Breast epithelium (tissue), 4 donors: ENCODE data around the gene SLC15A3. TPM values are rescaled to one million over a fixed set of nuclear protein-coding genes. Genes with fewer than 3 reads are reported as not detected.
A peak's percentile ranks its signal among the peaks of the same experiment; 100 is the strongest.

Experiments
- DNase-seq, 2 donors: peaks; one replicate each; pipeline ENCODE4 v3.0.0-alpha.2; 2019; ENCODE audit warnings: low spot score in 2 of 2
- H3K27ac ChIP-seq, 2 donors: fragments of 200-600 bp; sonication (generic) in 1 of 2; one replicate each; pipeline ENCODE4 v1.5.1; 2016 to 2019; ENCODE audit warnings: mild to moderate bottlenecking in 1 of 2
- H3K27me3 ChIP-seq, 2 donors: fragments of 200-600 bp; sonication (generic) in 1 of 2; one replicate each; pipeline versions ENCODE4 v1.5.1 to v1.6.0; 2017 to 2019; ENCODE audit warnings: control low read depth in 1 of 2, mild to moderate bottlenecking in 1 of 2
- H3K36me3 ChIP-seq: fragments of 200-600 bp; one replicate; pipeline ENCODE4 v1.5.1; 2019
- H3K4me1 ChIP-seq, 2 donors: fragments of 200-600 bp; sonication (generic); one replicate each; pipeline ENCODE4 v1.5.1; 2016 to 2019; ENCODE audit warnings: control low read depth in 1 of 2
- H3K4me3 ChIP-seq, 3 donors: fragments of 200-600 bp; sonication (generic); 1 replicate in 2 of 3; 2 replicates in 1 of 3; pipeline ENCODE4 v1.5.1; 2016 to 2019; ENCODE audit warnings: mild to moderate bottlenecking in 3 of 3, moderate library complexity in 2 of 3
- H3K9me3 ChIP-seq, 2 donors: fragments of 200-600 bp; sonication (generic) in 1 of 2; one replicate each; pipeline ENCODE4 v1.5.1; 2016 to 2019; ENCODE audit warnings: control low read depth in 1 of 2
- CTCF ChIP-seq, 3 donors: fragments of 450-650 bp; IDR thresholded peaks; one replicate each; pipeline ENCODE4 v1.5.1; 2016 to 2017; ENCODE audit warnings: antibody characterized with exemption in 3 of 3, mild to moderate bottlenecking in 3 of 3, moderate library complexity in 3 of 3
- POLR2A ChIP-seq: fragments of 450-650 bp; IDR thresholded peaks from one replicate; pipeline ENCODE4 v1.6.1; 2016; ENCODE audit warnings: antibody characterized with exemption, mild to moderate bottlenecking, moderate library complexity
- POLR2AphosphoS5 ChIP-seq, 3 donors: sonication (generic); formaldehyde crosslinking; IDR thresholded peaks; one replicate each; pipeline ENCODE4 v1.6.1; 2017; ENCODE audit warnings: antibody characterized with exemption in 3 of 3
- intact Hi-C: fragments of 100-400 bp; cut with DNase I; formaldehyde crosslinking; loops from one replicate; pipeline ENCODE4 v1.15.1; 2023; ENCODE audit warnings: low total_unique reads
- total RNA-seq, 3 donors: library from RNA; depleted of rRNA; stranded (reverse); fragments of >200 nt; gene quantifications; one replicate each; pipeline ENCODE4 v1.1.0, GENCODE V29; 2016

The SLC15A3 gene
- total RNA-seq, 3 donors from 2014 or later: 8.8 to 23.2 (median 20.8) TPM

GRCh38 chr11:60924110-60924905 lies 27.7 kb downstream of the SLC15A3 start, which contains the start of gene TMEM132A:
TMEM132A (plus strand) TSS chr11:60924460; CDS start chr11:60924634, 174 bp downstream.
- no peak for TF ChIP-seq POLR2A
- TF ChIP-seq POLR2AphosphoS5 (IDR thresholded peaks at IDR 0.05): no peak
- no peak for TF ChIP-seq CTCF (IDR thresholded peaks at IDR 0.05)
- intact Hi-C loops: no loop called here
- no peaks in the 10 kb centered on the region for H3K9me3 ChIP-seq
- H3K4me1 ChIP-seq: no peaks in the 10 kb centered on the region
- H3K27me3 ChIP-seq: no peaks in the 10 kb centered on the region
- H3K27ac ChIP-seq: no peak within 1 kb of the TSS
- H3K4me3 ChIP-seq: peak within 1 kb of the TSS; percentile 48 to 79 (median 72)
- H3K36me3 ChIP-seq: peaks cover 15% of the 10 kb centered on the region
- DNase-seq: peak in 1 of 2 donors; percentile 70

GRCh38 chr11:60923800-60924109 lies 28.2 kb downstream of the SLC15A3 start:
- Histone ChIP-seq H3K4me1 (no peaks in the 10 kb centered on the region), H3K4me3 (peak overlapping the region in 2 of 3 donors; percentile 72 to 79), H3K36me3 (peaks cover 15% of the 10 kb centered on the region), H3K9me3 (no peaks in the 10 kb centered on the region), H3K27ac (no peak overlapping the region), H3K27me3 (no peaks in the 10 kb centered on the region)
- intact Hi-C loops: no loop called here
- DNase-seq: no peak
- TF ChIP-seq POLR2AphosphoS5 (IDR thresholded peaks at IDR 0.05) (no peak), CTCF (IDR thresholded peaks at IDR 0.05) (no peak), POLR2A (no peak)

- no peak overlapping the region for H3K27ac ChIP-seq
- H3K27me3 ChIP-seq: no peaks in the 10 kb centered on the region
- no peaks in the 10 kb centered on the region for H3K9me3 ChIP-seq
- no peak overlapping the region for H3K4me3 ChIP-seq
- TF ChIP-seq CTCF (IDR thresholded peaks at IDR 0.05) (no peak), POLR2AphosphoS5 (IDR thresholded peaks at IDR 0.05) (no peak), POLR2A (no peak)
- intact Hi-C loops: no loop called here
- no peaks in the 10 kb centered on the region for H3K4me1 ChIP-seq
- no peak for DNase-seq
- peaks cover 15% of the 10 kb centered on the region for H3K36me3 ChIP-seq
These were observed 28.6 kb downstream of the SLC15A3 start for GRCh38 chr11:60923326-60923725.

GRCh38 chr11:60922906-60923305 lies 29.1 kb downstream of the SLC15A3 start:
- Histone ChIP-seq H3K9me3 (no peaks in the 10 kb centered on the region), H3K36me3 (peaks cover 15% of the 10 kb centered on the region), H3K27ac (no peak overlapping the region), H3K27me3 (no peaks in the 10 kb centered on the region), H3K4me1 (no peaks in the 10 kb centered on the region), H3K4me3 (no peak overlapping the region)
- no peak for TF ChIP-seq POLR2AphosphoS5 (IDR thresholded peaks at IDR 0.05)
- no peak for TF ChIP-seq POLR2A
- no peak for TF ChIP-seq CTCF (IDR thresholded peaks at IDR 0.05)
- no peak for DNase-seq
- intact Hi-C loops: no loop called here

DNA sequence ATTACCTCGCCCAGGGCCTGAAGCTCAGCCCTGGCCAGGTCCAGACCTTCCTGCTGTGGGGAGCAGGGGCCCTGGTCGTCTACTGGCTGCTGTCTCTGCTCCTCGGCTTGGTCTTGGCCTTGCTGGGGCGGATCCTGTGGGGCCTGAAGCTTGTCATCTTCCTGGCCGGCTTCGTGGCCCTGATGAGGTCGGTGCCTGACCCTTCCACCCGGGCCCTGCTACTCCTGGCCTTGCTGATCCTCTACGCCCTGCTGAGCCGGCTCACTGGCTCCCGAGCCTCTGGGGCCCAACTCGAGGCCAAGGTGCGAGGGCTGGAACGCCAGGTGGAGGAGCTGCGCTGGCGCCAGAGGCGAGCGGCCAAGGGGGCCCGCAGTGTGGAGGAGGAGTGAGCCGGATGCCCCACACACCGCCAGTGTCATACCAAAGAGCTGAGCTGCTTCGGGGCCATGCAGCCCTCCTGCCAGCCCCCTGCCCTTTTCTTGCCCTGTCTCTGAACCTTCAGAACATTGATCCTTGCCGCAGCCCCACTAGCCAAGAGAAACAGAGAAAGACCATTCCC lies 30.1 kb downstream of the SLC15A3 start:
- no peaks in the 10 kb centered on the region for H3K27me3 ChIP-seq
- H3K4me1 ChIP-seq: peaks cover 0 to 1% of the 10 kb centered on the region in 2 donors
- no peak for DNase-seq
- H3K36me3 ChIP-seq: peaks cover 15% of the 10 kb centered on the region
- H3K9me3 ChIP-seq: no peaks in the 10 kb centered on the region
- no peak overlapping the region for H3K27ac ChIP-seq
- intact Hi-C loops: no loop called here
- H3K4me3 ChIP-seq: no peak overlapping the region
- TF ChIP-seq CTCF (IDR thresholded peaks at IDR 0.05) (no peak), POLR2AphosphoS5 (IDR thresholded peaks at IDR 0.05) (no peak), POLR2A (no peak)
